HG03354 (cell line): Measurements from ENCODE around the gene BPIFA1.

Experiments
- ATAC-seq: cut with Tn5 transposase; IDR thresholded peaks from one replicate; pipeline ENCODE4 v1.9.1; 2021; ENCODE audit warnings: mild to moderate bottlenecking; ENCODE audit not compliant: unreplicated experiment, poor library complexity, severe bottlenecking

The BPIFA1 gene

DNA sequence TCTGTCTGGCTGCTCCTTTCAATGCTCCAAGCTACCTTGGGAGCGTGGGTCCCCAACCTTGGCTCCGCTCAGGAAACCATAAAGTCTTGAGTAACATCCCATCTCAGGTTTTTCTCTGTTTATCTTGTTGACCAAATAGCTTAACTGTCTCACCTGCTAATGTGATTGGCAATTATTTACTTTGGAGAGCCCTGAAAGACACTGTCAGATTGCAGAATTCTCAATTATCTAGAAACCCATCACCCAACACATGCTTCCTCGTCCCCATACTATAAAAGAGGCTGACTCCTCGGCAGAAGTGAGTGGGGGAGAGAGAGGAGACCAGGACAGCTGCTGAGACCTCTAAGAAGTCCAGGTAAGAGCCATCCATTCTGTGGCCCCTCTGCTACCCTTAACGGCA is at the start of gene BPIFA1:
Gene BPIFA1, plus strand, starts transcription at position 301 of the 400 bp plus-strand sequence. CDS start 1,716 bp downstream, outside the sequence.
- ATAC-seq: no peak

DNA sequence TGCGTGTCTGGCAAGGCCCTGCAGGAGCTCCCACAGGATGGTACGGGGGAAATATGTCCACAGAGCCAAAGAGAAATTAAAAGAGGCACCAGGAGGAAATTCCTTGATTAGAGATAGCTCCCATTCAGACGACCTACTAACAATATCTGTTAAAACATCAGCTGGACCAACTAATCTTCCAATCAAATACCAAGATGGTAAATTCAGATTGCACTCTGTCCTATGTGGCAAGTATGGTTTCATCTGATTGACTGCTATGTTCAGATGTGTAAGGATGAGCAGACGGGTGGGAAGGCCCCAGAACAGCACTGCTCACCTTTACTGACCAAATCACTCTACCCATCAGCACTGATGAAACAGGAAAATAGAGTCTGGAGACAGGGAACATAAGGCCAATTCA is 48.3 kb upstream of the BPIFA1 start:
- no peak for ATAC-seq

DNA sequence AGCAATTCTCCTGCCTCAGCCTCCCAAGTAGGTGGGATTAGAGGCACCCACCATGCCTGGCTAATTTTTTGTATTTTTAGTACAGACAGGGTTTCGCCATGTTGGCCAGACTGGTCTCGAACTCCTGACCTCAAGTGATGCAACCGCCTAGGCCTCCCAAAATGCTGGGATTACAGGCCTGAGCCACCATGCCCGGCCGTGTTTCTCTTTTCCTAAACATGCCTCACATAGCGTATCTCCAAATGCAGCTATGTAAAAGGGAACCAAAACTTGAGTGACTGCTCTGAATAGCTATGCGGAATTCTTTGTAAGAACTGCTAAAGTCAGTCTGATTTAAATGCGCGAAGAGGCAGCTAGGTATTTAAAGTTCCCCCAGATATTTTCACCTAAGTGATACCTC is 47.4 kb upstream of the BPIFA1 start:
- ATAC-seq: no peak

DNA sequence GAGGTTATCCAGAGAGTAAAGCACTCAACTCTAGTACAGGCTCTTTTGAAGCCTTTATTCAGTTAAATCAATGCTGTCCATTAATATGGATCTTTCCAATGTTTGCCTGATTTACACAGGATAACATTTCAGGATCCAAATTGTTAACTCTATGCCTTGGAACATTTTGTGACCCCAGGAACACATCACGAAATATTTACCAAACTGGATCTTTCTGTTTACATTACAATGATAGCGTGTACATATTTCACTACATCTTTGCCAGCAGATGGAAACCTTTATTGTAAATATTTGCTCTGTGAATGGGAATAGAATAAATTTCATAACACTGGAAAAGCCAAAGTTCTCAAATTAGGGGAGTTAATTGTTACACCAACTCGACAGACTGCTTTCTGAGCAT is 44.3 kb upstream of the BPIFA1 start:
- ATAC-seq: no peak

DNA sequence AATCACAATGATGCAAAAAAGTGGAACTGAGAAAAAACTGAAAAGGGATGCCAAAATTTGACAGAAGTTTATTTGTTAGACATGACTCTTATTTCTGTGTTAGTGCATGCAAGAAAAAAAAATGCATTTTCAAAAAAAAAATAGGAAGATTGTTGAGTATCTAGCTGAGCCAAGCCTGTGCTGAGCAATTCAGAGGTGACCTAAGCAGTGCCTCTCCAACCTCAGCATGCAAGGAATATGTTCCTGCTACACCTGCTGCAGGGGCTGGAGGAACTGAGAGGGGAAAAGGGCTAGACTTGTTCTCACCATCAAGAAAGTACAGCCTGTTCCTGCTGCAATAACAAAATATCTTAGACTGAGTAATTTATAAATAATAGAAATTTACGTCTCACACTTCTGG is 43.8 kb upstream of the BPIFA1 start:
- ATAC-seq: no peak

DNA sequence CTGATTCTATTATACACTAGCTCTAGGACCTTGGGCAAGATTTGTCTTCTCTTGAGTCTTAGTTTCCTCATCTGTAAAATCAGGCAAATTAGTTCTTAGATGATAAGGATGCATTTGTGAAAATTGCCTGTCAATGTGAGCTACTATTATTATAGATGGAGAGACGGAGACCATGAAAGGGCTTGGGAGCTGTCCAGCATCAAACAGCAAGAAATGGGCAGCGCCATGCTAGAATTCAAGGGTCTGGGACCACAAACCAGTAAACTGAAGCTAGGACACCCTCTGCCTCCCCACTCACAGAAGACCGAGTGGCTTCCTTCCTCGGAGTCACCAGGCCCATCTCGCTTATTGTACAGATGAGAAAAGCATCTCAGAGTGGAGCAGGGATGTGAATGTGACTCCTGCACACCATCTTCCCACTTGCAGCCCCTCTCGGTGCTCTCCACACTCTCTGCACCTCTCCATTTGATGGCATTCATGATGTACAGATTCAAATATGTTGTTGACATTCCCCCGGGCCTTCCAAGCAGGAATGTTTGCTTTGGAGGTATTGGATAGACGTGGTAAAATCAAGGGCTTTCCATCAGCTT is 42.8 kb upstream of the BPIFA1 start:
- ATAC-seq: no peak

DNA sequence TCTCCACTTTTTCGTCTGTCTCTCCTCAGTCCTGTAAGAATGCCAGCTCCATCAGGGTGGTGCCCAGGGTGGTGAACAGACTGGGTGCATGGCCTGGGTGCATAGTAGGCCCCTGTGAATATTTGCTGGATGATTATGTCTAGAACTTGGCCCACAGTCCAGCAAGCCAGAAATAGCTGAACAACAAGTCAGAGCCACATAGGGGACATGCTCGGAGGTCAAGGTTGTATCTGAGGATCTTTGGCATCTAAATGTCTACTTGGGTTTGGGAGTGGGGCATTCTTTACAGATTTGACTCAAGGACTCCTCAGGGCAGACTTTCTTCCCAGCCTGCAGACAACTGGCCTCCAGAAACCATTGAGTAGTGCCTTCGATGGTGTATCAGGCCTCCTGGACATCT is 36.8 kb upstream of the BPIFA1 start:
- no peak for ATAC-seq

DNA sequence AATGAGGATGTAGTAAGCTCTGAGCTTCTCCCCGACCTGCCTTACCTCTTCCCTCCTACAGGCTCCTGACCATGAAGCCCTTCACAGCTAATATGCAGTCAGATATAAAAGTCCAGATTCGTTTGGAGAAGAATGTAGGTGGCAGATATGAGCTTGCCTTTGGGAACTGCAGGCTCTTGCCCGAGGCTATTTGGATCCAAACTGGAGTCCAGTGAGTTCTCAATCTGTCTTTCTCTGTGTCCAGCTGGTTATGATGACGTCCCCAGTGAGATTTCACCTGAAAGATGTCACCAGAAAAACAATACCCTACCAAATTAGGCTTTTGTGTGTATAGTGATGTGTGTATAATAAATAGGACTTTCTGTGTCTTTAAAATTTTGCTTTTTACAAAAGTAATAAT is 33.3 kb upstream of the BPIFA1 start:
- no peak for ATAC-seq

DNA sequence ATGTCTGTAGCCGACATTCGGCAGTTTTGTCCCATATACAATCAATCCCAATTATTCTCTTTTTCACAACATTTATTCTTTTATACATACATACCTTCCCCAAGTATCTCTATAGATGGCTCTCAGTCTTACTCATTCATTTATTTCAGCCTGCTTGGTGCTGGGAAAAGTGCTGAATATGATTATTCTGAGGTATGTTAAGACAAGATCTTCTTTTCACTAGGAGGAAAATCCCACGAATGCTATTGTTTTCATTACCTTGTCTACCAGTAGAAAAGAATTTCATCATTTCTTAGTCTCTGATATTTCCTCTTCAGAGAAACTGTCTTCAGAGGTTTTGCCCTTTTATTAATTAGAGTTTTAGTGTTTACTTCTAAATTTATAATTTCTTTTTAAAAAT is 32.4 kb upstream of the BPIFA1 start:
- no peak for ATAC-seq

DNA sequence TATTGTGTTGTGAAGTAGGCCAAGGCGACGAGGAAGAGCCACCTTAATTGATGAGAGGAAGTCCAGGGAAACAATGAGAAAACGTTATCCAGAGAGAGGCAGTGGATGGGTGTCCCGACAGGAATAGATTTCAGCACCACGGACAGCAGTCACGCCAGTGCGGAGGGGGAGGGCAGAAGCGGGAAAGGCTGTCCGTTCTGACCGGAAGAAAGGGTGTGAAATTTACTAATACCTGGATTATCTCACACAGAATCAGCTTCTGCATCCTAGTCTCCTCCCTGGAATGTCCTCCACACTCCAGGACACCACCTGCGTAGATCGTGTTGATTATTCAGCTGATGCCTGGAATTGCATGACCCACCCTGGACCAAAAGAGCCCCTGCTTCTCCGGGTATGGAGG is 26.0 kb upstream of the BPIFA1 start:
- ATAC-seq: no peak

DNA sequence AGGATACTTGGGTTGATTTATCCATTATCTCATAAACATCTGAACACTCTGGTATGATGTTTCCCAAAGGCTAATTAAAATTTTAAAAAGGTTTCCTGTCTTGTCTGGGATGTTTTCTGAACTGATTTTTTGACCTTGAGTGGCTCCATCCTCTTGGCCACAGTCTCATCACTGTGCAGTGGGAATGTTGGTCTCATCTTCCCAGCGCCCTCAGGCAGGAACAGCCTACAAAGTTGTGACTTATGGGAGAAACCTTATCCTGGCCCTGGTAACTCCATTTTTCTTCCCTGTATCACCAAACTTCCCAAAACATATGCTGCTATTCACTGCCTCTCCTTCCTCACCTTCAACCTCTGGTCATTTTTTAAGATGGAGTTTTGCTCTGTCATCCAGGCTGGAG is 25.4 kb upstream of the BPIFA1 start:
- ATAC-seq: no peak

DNA sequence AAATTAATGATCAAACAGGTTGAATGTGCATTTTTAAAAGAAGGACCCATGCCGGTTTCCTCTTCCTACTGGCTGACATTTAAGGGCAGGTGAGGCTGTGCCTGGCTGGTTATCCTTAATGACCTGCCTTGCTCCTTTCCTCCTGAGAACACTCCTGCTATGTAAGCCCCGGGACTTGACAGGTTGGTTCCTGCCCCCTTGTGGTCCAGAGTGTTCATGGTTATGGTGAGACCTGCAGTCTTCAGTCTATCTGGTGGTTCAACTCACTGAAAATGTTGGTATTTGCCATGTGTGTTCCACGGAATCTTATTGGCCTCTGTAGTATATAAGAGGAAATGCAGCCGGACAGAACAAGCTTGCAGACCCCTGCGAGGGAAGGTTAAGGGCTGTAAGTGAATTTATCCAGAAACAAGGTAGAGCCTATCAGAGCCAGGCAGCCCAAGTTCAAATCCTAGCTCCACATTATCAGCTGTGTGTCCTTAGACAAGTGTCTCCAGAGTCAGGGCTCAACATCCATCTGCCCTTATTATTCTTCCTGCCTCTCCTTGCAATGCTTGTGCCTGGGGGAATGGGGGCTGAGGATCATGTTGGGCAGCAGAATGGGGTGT is 23.9 kb upstream of the BPIFA1 start:
- ATAC-seq: no peak

DNA sequence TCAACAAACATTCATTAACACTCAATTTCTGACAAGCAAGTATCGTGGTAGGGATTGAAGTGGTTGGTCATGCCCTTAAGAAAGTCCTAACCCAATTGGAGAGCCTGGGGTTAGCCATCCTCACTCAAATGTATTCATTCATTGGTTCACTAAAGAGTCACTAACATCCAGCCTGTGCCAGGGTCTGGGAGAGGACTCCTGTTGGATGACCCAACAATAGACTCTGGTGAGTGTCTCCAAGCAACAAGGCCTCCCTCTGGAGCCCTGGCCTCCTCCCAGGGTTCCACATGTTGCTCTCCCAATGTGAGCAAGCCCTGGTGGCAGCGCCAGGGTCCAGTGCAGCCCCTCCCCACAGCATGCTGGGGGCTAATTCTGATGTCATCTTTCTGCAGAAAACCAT is 18.7 kb upstream of the BPIFA1 start, which contains the start of gene BPIFA3:
Gene BPIFA3, plus strand, starts transcription at position 301 of the 400 bp plus-strand sequence. CDS start 185 bp downstream, outside the sequence.
- ATAC-seq: no peak

DNA sequence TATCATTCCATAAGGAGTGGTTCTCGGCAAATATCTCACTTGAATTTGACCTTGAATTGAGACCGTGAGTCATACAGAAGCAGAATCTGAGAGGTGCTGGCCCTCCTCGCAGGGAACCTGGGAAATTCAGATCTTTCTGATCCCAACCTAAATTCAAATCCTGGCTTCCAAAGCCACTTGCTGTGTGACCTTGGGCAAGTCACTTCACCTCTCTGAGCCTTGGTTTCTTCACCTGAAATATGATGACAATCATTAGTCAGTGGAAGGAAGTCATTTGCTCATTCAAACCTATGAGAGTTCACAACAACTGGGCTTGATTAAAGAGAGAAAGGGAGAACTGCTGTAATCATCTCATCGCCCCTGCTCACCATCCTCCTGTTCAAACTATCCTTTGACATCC is 11.4 kb upstream of the BPIFA1 start:
- no peak for ATAC-seq

DNA sequence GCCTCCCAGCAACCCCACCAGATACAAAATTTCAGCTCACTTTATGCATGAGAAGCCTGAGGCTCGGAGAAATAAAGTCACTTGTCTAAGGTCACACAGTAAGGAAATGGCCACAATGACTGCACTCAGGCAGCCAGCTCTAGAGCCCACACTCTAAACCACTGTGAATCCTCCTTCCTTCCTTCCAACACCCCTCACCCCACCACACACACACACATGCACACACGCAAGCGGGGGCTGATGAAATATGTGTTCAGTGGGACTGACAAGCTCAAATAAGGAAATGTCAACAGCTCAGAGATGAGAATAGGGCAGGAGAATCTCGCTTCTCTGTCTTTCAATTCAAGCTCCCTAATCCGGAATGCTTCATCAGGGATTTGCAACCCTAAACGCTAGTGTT is 6.0 kb upstream of the BPIFA1 start:
- ATAC-seq: no peak

DNA sequence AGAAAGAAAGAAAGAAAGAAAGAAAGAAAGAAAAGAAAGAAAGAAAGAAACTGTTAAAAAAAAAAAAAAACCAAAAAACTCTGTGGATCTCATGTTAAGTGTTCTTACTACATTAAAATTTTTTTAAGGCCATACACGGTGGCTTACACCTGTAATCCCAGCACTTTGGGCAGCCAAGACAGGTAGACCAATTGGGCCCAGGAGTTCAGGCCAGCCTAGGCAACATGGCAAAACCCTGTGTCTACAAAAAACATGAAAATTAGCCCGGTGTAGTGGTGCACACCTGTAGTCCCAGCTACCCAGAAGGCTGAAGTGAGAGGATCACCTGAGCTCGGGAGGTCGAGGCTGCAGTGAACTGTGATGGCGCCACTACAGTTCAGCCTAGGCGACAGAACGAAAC is 4.6 kb upstream of the BPIFA1 start:
- no peak for ATAC-seq

DNA sequence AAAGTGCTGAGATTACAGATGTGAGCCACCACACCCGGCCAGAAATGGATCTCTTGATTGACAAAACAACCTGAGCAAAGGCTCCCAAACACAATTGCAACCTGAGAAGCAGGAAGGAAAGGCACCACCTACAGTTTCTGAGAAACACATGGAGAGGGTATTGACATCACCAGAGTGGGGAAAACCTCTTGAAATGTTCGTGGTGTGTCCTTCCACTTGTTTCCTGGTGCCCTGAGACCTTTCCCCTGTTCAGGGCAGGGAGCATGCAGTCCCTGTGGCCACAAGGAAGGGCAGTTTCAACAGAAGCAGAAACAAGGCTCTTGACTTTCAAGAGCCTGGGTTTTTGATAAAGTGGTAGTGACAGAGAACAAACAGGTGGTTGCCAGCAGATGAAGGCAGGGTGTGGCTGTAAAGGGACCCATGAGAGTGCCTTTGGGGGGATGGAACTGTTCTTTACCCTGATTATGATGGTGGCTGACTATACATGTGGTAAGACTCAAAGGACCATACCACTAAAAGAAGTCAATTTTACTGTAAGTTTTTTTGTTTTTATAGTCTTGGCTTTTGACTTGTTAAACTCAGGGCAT is 3.2 kb upstream of the BPIFA1 start:
- no peak for ATAC-seq

DNA sequence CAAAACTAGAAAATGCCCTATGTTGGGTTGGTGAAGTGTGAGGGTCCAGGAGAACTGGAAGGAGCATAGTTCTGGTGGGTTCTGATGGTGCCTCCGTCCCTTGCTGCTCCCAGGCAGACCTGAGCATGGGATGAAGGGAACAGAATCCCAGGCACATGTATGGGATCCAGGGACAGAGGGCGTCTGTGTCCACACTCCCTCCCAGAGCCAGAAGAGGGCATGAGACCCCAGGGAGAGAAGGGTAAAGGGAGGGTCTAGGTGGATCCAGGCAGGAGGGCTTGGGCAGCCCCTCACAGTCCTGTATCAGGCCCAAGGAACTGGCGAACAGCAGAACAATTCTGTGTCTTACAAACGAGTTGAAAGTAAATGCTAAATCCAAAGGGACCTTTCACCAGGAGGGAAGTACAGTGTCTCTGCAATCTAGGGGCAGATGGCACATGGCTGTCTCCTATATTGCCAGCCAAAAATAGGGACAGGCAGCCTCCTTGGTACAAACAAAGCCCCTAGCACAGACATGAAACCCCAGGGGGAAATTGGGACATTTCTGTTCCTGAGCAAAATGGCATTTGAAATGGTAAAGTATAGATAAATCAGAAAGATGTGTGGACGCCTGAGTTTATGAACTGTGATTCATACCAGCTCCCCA is 2.5 kb upstream of the BPIFA1 start:
- ATAC-seq: no peak

DNA sequence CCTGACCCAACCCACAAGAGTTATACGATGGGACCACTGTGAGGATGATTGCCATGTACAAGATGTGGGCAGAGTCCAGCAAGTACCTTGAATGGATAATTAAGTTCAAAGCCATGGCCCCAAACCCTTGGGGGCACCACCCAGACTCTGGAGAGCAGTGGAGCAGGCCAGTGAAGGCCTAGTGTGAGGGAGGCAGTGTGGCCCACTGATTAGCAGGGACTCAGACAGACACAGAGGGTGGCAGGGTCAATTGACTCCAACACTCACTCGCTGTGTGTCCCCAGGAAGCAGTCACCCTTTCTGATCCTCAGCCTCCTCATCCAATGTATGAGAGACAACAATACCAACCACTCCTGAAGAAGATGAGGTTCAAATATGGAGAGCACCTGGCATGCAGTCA is 1.7 kb upstream of the BPIFA1 start:
- no peak for ATAC-seq

DNA sequence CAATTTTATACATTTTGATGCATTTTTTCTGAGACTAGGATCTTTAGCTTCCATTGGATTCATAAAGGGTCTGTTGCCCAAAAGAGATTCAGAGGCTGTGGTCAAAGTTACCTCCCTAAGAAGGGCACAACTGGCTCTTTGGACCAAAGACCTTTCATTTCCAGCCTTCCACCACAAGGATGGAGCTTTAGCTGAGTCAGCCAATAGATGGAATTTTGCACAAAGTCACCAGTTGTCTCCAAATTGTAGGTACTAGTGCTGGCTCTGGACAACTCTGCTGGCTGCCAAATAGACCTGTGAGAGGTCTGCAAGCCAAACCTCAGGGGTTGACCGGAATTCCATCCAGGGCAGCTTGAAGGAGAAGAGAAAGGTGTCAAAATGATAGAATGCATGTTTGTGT is 555 bp downstream of the BPIFA1 start:
- no peak for ATAC-seq

DNA sequence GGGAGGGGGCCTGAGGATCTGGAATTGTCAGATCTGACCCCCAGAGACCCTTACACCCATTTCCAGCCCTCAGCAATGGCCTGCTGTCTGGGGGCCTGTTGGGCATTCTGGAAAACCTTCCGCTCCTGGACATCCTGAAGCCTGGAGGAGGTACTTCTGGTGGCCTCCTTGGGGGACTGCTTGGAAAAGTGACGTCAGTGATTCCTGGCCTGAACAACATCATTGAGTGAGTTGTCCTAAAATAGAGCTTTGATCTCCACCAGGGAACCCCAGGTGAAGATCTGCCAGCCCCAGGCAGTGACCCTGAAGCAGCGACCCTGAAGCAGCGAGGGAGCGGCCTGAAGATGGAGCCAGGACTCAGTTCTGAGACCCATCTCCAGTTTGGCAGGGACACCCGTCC is 2.2 kb downstream of the BPIFA1 start:
- ATAC-seq: no peak
